Mucosa of descending colon (tissue), 3 donors: ENCODE measurements around the gene C2CD3. TPM values are rescaled to one million over a fixed set of nuclear protein-coding genes. Genes with fewer than 3 reads are reported as not detected.

ENCODE experiments used
- ATAC-seq: fragments of 200-7000 bp; cut with Tn5 transposase; one replicate; pipeline ENCODE4 v1.9.1; 2020; ENCODE audit warnings: mild to moderate bottlenecking, moderate library complexity
- DNase-seq, 3 donors: peaks; one replicate each; pipeline ENCODE4 v3.0.0-alpha.2; 2020
- H3K36me3 ChIP-seq: fragments of 200-600 bp; one replicate; pipeline ENCODE4 v1.8.0; 2021; ENCODE audit warnings: low read depth, mild to moderate bottlenecking
- H3K4me1 ChIP-seq: fragments of 200-600 bp; one replicate; pipeline ENCODE4 v1.8.0; 2021; ENCODE audit warnings: low read depth, mild to moderate bottlenecking
- H3K4me3 ChIP-seq: fragments of 200-600 bp; one replicate; pipeline ENCODE4 v1.8.0; 2021; ENCODE audit warnings: mild to moderate bottlenecking
- H3K9me3 ChIP-seq: fragments of 200-600 bp; one replicate; pipeline ENCODE4 v1.8.0; 2021; ENCODE audit warnings: mild to moderate bottlenecking
- CTCF ChIP-seq: fragments of 200-600 bp; IDR thresholded peaks from one replicate; pipeline ENCODE4 v1.8.0; 2022; ENCODE audit warnings: antibody characterized with exemption, mild to moderate bottlenecking
- intact Hi-C, 2 donors: fragments of 100-400 bp; cut with DNase I in 1 of 2; cut with micrococcal nuclease in 1 of 2; formaldehyde crosslinking; loops; one replicate each; pipeline versions ENCODE4 v1.11.0 to v1.11.1; 2022; cut with DNase I, micrococcal nuclease
- total RNA-seq, 3 donors: library from RNA; stranded (reverse); fragmentation: NEBNext Ultra II Directional in 2 of 3; extraction: Animal tissue kit (Norgen Biotek cat#: 25700) in 2 of 3; gene quantifications; one replicate each; pipeline versions ENCODE4 v1.2.1 to v1.2.4, GENCODE V29; 2021 to 2023
- donor health status: DM: no; HTN: no; CAD: no; lungs with moderate emphysema.
- donor health status: DM: no; HTN: no; CAD: no.
- donor health status: DM: no; HTN: yes; CAD: no.

Gene C2CD3
- total RNA-seq, 3 donors from 2014 or later: 22.3 to 37.2 (median 32.1) TPM

GRCh38 chr11:74102321-74102720 is 68.5 kb downstream of the C2CD3 start:
- no peaks in the 10 kb centered on the region for H3K9me3 ChIP-seq
- intact Hi-C loops: no loop called here
- no peak for ATAC-seq
- TF ChIP-seq CTCF: no peak
- H3K4me3 ChIP-seq: no peak overlapping the region
- H3K4me1 ChIP-seq: no peaks in the 10 kb centered on the region
- no peak for DNase-seq
- no peaks in the 10 kb centered on the region for H3K36me3 ChIP-seq

- H3K9me3 ChIP-seq: no peaks in the 10 kb centered on the region
- no peak overlapping the region for H3K4me3 ChIP-seq
- no peak for DNase-seq
- H3K4me1 ChIP-seq: no peaks in the 10 kb centered on the region
- TF ChIP-seq CTCF: no peak
- no peaks in the 10 kb centered on the region for H3K36me3 ChIP-seq
- no peak for ATAC-seq
- intact Hi-C loops: no loop called here
Observed at GRCh38 chr11:74100735-74101134, 70.1 kb downstream of the C2CD3 start.

GRCh38 chr11:74100231-74100630 is 70.6 kb downstream of the C2CD3 start:
- no peak overlapping the region for H3K4me3 ChIP-seq
- intact Hi-C loops: no loop called here
- no peaks in the 10 kb centered on the region for H3K9me3 ChIP-seq
- no peaks in the 10 kb centered on the region for H3K4me1 ChIP-seq
- H3K36me3 ChIP-seq: no peaks in the 10 kb centered on the region
- ATAC-seq (no peak), DNase-seq (no peak)
- no peak for TF ChIP-seq CTCF

GRCh38 chr11:74097686-74098237 is 73.0 kb downstream of the C2CD3 start:
- intact Hi-C loops: no loop called here
- no peak for DNase-seq
- no peak for TF ChIP-seq CTCF
- H3K9me3 ChIP-seq: no peaks in the 10 kb centered on the region
- H3K4me3 ChIP-seq: no peak overlapping the region
- no peaks in the 10 kb centered on the region for H3K4me1 ChIP-seq
- ATAC-seq: no peak
- H3K36me3 ChIP-seq: no peaks in the 10 kb centered on the region

- DNase-seq (no peak), ATAC-seq (no peak)
- Histone ChIP-seq H3K4me3 (no peak overlapping the region), H3K4me1 (no peaks in the 10 kb centered on the region), H3K36me3 (no peaks in the 10 kb centered on the region), H3K9me3 (no peaks in the 10 kb centered on the region)
- TF ChIP-seq CTCF: no peak
- intact Hi-C loops: no loop called here
Observed at GRCh38 chr11:74094393-74094792, 76.4 kb downstream of the C2CD3 start.

- no peak for ATAC-seq
- no peak for DNase-seq
- Histone ChIP-seq H3K36me3 (no peaks in the 10 kb centered on the region), H3K9me3 (no peaks in the 10 kb centered on the region), H3K4me3 (no peak overlapping the region), H3K4me1 (no peaks in the 10 kb centered on the region)
- no peak for TF ChIP-seq CTCF
- intact Hi-C loops: no loop called here
Observed at GRCh38 chr11:74092425-74092824, 78.4 kb downstream of the C2CD3 start.
